Effector memory CD8-positive, alpha-beta T cell (primary cell): ENCODE measurements around the gene TKT.
"Not testable (repeated sequence)": the region's sequence is repeated elsewhere in the genome, so short reads cannot be mapped to it uniquely, and the experiment has no call there.

ENCODE experiments used
- ATAC-seq: fragments of 150-1000 bp; cut with Tn5 transposase; replicated peaks from 2 replicates; pipeline ENCODE4 v1.10.0; 2021; ENCODE audit warnings: mild to moderate bottlenecking, moderate library complexity
- DNase-seq, 3 experiments: peaks; one replicate each; pipeline ENCODE4 v3.0.0; 2021
- H3K27ac Mint-ChIP-seq, 2 donors: one replicate each; pipeline ENCODE4 v1.8.0; 2022; ENCODE audit warnings: mild to moderate bottlenecking in 2 of 2, mixed read lengths in 2 of 2, moderate library complexity in 2 of 2
- H3K27me3 Mint-ChIP-seq, 2 donors: one replicate each; pipeline ENCODE4 v1.8.0; 2022; ENCODE audit warnings: mixed read lengths in 2 of 2
- H3K36me3 Mint-ChIP-seq: one replicate; pipeline ENCODE4 v1.8.0; 2022; ENCODE audit warnings: mild to moderate bottlenecking, moderate library complexity, mixed read lengths; ENCODE audit not compliant: insufficient read depth
- H3K4me1 Mint-ChIP-seq, 2 donors: one replicate each; pipeline ENCODE4 v1.8.0; 2022; ENCODE audit warnings: low read depth in 2 of 2, mixed read lengths in 2 of 2
- H3K4me3 Mint-ChIP-seq, 2 donors: one replicate each; pipeline ENCODE4 v1.8.0; 2022; ENCODE audit warnings: mild to moderate bottlenecking in 2 of 2, mixed read lengths in 2 of 2, moderate library complexity in 2 of 2
- H3K9me3 Mint-ChIP-seq, 2 donors: one replicate each; pipeline ENCODE4 v1.8.0; 2022; ENCODE audit warnings: mixed read lengths in 2 of 2

Gene TKT

GRCh38 chr3:53273146-53273670 is 17.4 kb upstream of the TKT start:
- H3K27ac Mint-ChIP-seq, result peak overlapping the region in 1 of 2 donors; percentile 47
- H3K27me3 Mint-ChIP-seq, result peaks cover 0 to 7% of the 10 kb centered on the region in 2 donors
- no peaks in the 10 kb centered on the region for H3K9me3 Mint-ChIP-seq

GRCh38 chr3:53269888-53270880 is 14.4 kb upstream of the TKT start:
- H3K27me3 Mint-ChIP-seq, result peaks cover 0 to 7% of the 10 kb centered on the region in 2 donors
- no peak overlapping the region for H3K4me3 Mint-ChIP-seq
- H3K36me3 Mint-ChIP-seq, result peaks cover 8% of the 10 kb centered on the region
- DNase-seq (no peak), ATAC-seq (peak; percentile 16)
- H3K27ac Mint-ChIP-seq, result no peak overlapping the region
- peaks cover 0 to 2% of the 10 kb centered on the region in 2 donors for H3K4me1 Mint-ChIP-seq
- H3K9me3 Mint-ChIP-seq, result no peaks in the 10 kb centered on the region

More at GRCh38 chr3:53273146-53273670, 17.4 kb upstream of the TKT start:
- Mint-ChIP-seq H3K4me3 (no peak overlapping the region), H3K36me3 (peaks cover 8% of the 10 kb centered on the region), H3K4me1 (peaks cover 0 to 5% of the 10 kb centered on the region in 2 donors)
- no peak for ATAC-seq
- no peak for DNase-seq

- H3K4me3 Mint-ChIP-seq, H3K9me3 Mint-ChIP-seq, H3K27me3 Mint-ChIP-seq, H3K27ac Mint-ChIP-seq, H3K4me1 Mint-ChIP-seq, H3K36me3 Mint-ChIP-seq, DNase-seq, ATAC-seq: not testable (repeated sequence)
These were observed 13.4 kb upstream of the TKT start for GRCh38 chr3:53269193-53269592.

- H3K27me3 Mint-ChIP-seq, result no peaks in the 10 kb centered on the region
- peaks cover 5% of the 10 kb centered on the region for H3K36me3 Mint-ChIP-seq
- DNase-seq, result no peak
- no peaks in the 10 kb centered on the region for H3K9me3 Mint-ChIP-seq
- ATAC-seq, result no peak
- H3K27ac Mint-ChIP-seq, result no peak overlapping the region
- H3K4me3 Mint-ChIP-seq, result no peak overlapping the region
- H3K4me1 Mint-ChIP-seq, result no peaks in the 10 kb centered on the region
These were observed 11.9 kb upstream of the TKT start for GRCh38 chr3:53267766-53268165.

GRCh38 chr3:53264718-53265117 is 8.9 kb upstream of the TKT start:
- Mint-ChIP-seq H3K4me1 (no peaks in the 10 kb centered on the region), H3K9me3 (no peaks in the 10 kb centered on the region), H3K27ac (no peak overlapping the region), H3K36me3 (peaks cover 5% of the 10 kb centered on the region), H3K4me3 (no peak overlapping the region), H3K27me3 (no peaks in the 10 kb centered on the region)
- ATAC-seq, result no peak
- DNase-seq, result no peak

GRCh38 chr3:53263907-53264306 is 8.1 kb upstream of the TKT start:
- Mint-ChIP-seq H3K4me1 (no peaks in the 10 kb centered on the region), H3K36me3 (no peaks in the 10 kb centered on the region), H3K27me3 (no peaks in the 10 kb centered on the region), H3K9me3 (no peaks in the 10 kb centered on the region), H3K27ac (no peak overlapping the region), H3K4me3 (no peak overlapping the region)
- DNase-seq (no peak), ATAC-seq (no peak)

- H3K4me3 Mint-ChIP-seq, result no peak overlapping the region
- DNase-seq, result no peak
- no peak for ATAC-seq
- H3K27ac Mint-ChIP-seq, result no peak overlapping the region
- no peaks in the 10 kb centered on the region for H3K36me3 Mint-ChIP-seq
- H3K9me3 Mint-ChIP-seq, result no peaks in the 10 kb centered on the region
- H3K4me1 Mint-ChIP-seq, result no peaks in the 10 kb centered on the region
- no peaks in the 10 kb centered on the region for H3K27me3 Mint-ChIP-seq
These were observed 5.9 kb upstream of the TKT start for GRCh38 chr3:53261712-53262111.

- H3K36me3 Mint-ChIP-seq, result no peaks in the 10 kb centered on the region
- no peaks in the 10 kb centered on the region for H3K4me1 Mint-ChIP-seq
- ATAC-seq, result no peak
- no peak overlapping the region for H3K4me3 Mint-ChIP-seq
- no peak overlapping the region for H3K27ac Mint-ChIP-seq
- no peak for DNase-seq
- H3K27me3 Mint-ChIP-seq, result no peaks in the 10 kb centered on the region
- H3K9me3 Mint-ChIP-seq, result no peaks in the 10 kb centered on the region
These were observed 4.5 kb upstream of the TKT start for GRCh38 chr3:53260286-53260785.

- no peaks in the 10 kb centered on the region for H3K27me3 Mint-ChIP-seq
- no peaks in the 10 kb centered on the region for H3K9me3 Mint-ChIP-seq
- H3K4me1 Mint-ChIP-seq, result peaks cover 4% of the 10 kb centered on the region in 2 donors
- no peaks in the 10 kb centered on the region for H3K36me3 Mint-ChIP-seq
- ATAC-seq (no peak), DNase-seq (no peak)
- peak overlapping the region in 1 of 2 donors; percentile 30 for H3K27ac Mint-ChIP-seq
- no peak overlapping the region for H3K4me3 Mint-ChIP-seq
These were observed 3.8 kb upstream of the TKT start for GRCh38 chr3:53259427-53260259.

GRCh38 chr3:53258600-53259426 is 3.0 kb upstream of the TKT start:
- ATAC-seq (no peak), DNase-seq (no peak)
- no peaks in the 10 kb centered on the region for H3K36me3 Mint-ChIP-seq
- H3K4me1 Mint-ChIP-seq, result peaks cover 12 to 13% of the 10 kb centered on the region in 2 donors
- no peak overlapping the region for H3K4me3 Mint-ChIP-seq
- no peaks in the 10 kb centered on the region for H3K27me3 Mint-ChIP-seq
- no peak overlapping the region for H3K27ac Mint-ChIP-seq
- no peaks in the 10 kb centered on the region for H3K9me3 Mint-ChIP-seq

- H3K27me3 Mint-ChIP-seq, result no peaks in the 10 kb centered on the region
These were observed 1.6 kb upstream of the TKT start for GRCh38 chr3:53257465-53257864.

GRCh38 chr3:53256704-53257055 is 858 bp upstream of the TKT start:
- no peaks in the 10 kb centered on the region for H3K27me3 Mint-ChIP-seq
- peaks cover 23 to 29% of the 10 kb centered on the region in 2 donors for H3K4me1 Mint-ChIP-seq
- H3K4me3 Mint-ChIP-seq, result peak overlapping the region; percentile 89 to 92
- ATAC-seq (no peak), DNase-seq (no peak)
- no peak overlapping the region for H3K27ac Mint-ChIP-seq
- peaks cover 2% of the 10 kb centered on the region for H3K36me3 Mint-ChIP-seq
- no peaks in the 10 kb centered on the region for H3K9me3 Mint-ChIP-seq

More at GRCh38 chr3:53257465-53257864, 1.6 kb upstream of the TKT start:
- DNase-seq (no peak), ATAC-seq (no peak)
- no peaks in the 10 kb centered on the region for H3K36me3 Mint-ChIP-seq
- H3K4me3 Mint-ChIP-seq, result no peak overlapping the region
- H3K27ac Mint-ChIP-seq, result no peak overlapping the region
- H3K9me3 Mint-ChIP-seq, result no peaks in the 10 kb centered on the region
- peaks cover 19 to 23% of the 10 kb centered on the region in 2 donors for H3K4me1 Mint-ChIP-seq

GRCh38 chr3:53255423-53255774 is 423 bp downstream of the TKT start:
- peak; percentile 65 for ATAC-seq
- no peaks in the 10 kb centered on the region for H3K9me3 Mint-ChIP-seq
- H3K27me3 Mint-ChIP-seq, result no peaks in the 10 kb centered on the region
- peaks cover 3% of the 10 kb centered on the region for H3K36me3 Mint-ChIP-seq
- peak in 2 of 3 experiments; percentile 20 to 30 for DNase-seq
- peak overlapping the region; percentile 89 to 92 for H3K4me3 Mint-ChIP-seq
- H3K4me1 Mint-ChIP-seq, result peaks cover 30 to 34% of the 10 kb centered on the region in 2 donors
- peak overlapping the region; percentile 75 to 89 for H3K27ac Mint-ChIP-seq
